A549 (cell line): ENCODE data around the gene C1orf35. TPM values are rescaled to one million over a fixed set of nuclear protein-coding genes. Genes with fewer than 3 reads are reported as not detected.

Experiments used
- ATAC-seq, 2 experiments: fragments of 200-7000 bp in 1 of 2; fragments of >200 bp in 1 of 2; cut with Nextera tagmentation in 1 of 2; cut with Tn5 transposase in 1 of 2; 3 replicates each; pipeline versions ENCODE4 v1.8.0 to v1.9.1; 2018 to 2020; ENCODE audit warnings: mild to moderate bottlenecking in 1 of 2, moderate library complexity in 1 of 2
- CTCF ChIA-PET: fragments of 300-600 bp; sonication (Branson Sonifier 250); formaldehyde crosslinking; extraction: SDS; loops from one replicate; lab custom pipeline; 2021; ENCODE audit warnings: antibody characterized with exemption, inconsistent platforms; lab: Yijun Ruan, JAX
- POLR2A ChIA-PET: fragments of 350-600 bp; formaldehyde crosslinking; extraction: SDS; loops from one replicate; lab custom pipeline; 2021; ENCODE audit warnings: antibody characterized with exemption, inconsistent platforms; lab: Yijun Ruan, JAX
- DNase-seq, 2 experiments: peaks; one replicate each; pipeline versions ENCODE4 v3.0.0 to v3.0.0-alpha.2; 2011 to 2016; ENCODE audit warnings: low read depth in 1 of 2, low spot score in 1 of 2
- FAIRE-seq: peaks from 2 replicates; lab custom pipeline; 2011; peaks lifted over from hg19 to GRCh38; lab: Jason Lieb, UNC
- H3K27ac ChIP-seq, 2 experiments: fragments of >200 bp; sonication (Bioruptor Twin); formaldehyde crosslinking; 3 replicates each; pipeline ENCODE4 v1.5.1; 2016 to 2017
- H3K4me1 ChIP-seq: fragments of >200 bp; sonication (Bioruptor Twin); formaldehyde crosslinking; 3 replicates; pipeline ENCODE4 v1.6.1; 2016
- H3K4me2 ChIP-seq: fragments of >200 bp; sonication (Bioruptor Twin); formaldehyde crosslinking; 3 replicates; pipeline ENCODE4 v1.6.1; 2016
- H3K4me3 ChIP-seq: fragments of >200 bp; sonication (Bioruptor Twin); formaldehyde crosslinking; 3 replicates; pipeline ENCODE4 v1.5.1; 2016
- H3K9me3 ChIP-seq: fragments of >200 bp; sonication (Bioruptor Twin); formaldehyde crosslinking; 3 replicates; pipeline ENCODE4 v1.6.1; 2016
- BCL3 ChIP-seq: fragments of >200 bp; sonication (Bioruptor Twin); formaldehyde crosslinking; IDR thresholded peaks from 3 replicates; pipeline ENCODE4 v1.6.1; 2016
- BHLHE40 ChIP-seq: IDR thresholded peaks from 2 replicates; pipeline ENCODE4 v1.6.1; 2012; ENCODE audit warnings: low read depth, low read length, inconsistent platforms
- CBX2 ChIP-seq: fragments of 200-600 bp; sonication (generic); IDR thresholded peaks from 2 replicates; pipeline ENCODE4 v1.6.1; 2016; ENCODE audit warnings: low read depth, mild to moderate bottlenecking, borderline replicate concordance
- CBX8 ChIP-seq: fragments of 200-600 bp; sonication (generic); IDR thresholded peaks from 2 replicates; pipeline ENCODE4 v1.6.1; 2016
- CEBPB ChIP-seq, 2 experiments: fragments of >200 bp in 1 of 2; sonication (Bioruptor Twin) in 1 of 2; formaldehyde crosslinking in 1 of 2; IDR thresholded peaks; 2 replicates each; pipeline ENCODE4 v1.6.1; 2012 to 2016
- CHD2 ChIP-seq: fragments of 150-350 bp; IDR thresholded peaks from 2 replicates; pipeline ENCODE4 v1.6.1; 2014; ENCODE audit warnings: low read length; ENCODE audit not compliant: partially characterized antibody
- CHD4 ChIP-seq: fragments of 200-600 bp; sonication (generic); IDR thresholded peaks from 2 replicates; pipeline ENCODE4 v1.6.1; 2016; ENCODE audit warnings: antibody characterized with exemption, mild to moderate bottlenecking, borderline replicate concordance
- EHF ChIP-seq: fragments of 250-450 bp; sonication (Bioruptor Pico); IDR thresholded peaks from 2 replicates; pipeline ENCODE4 v1.5.0; 2020; ENCODE audit warnings: mild to moderate bottlenecking
- FOSB ChIP-seq: fragments of 250-450 bp; sonication (Bioruptor Pico); IDR thresholded peaks from 2 replicates; pipeline ENCODE4 v1.5.0; 2020; ENCODE audit warnings: mild to moderate bottlenecking, moderate library complexity
- HEYL ChIP-seq: fragments of 250-450 bp; sonication (Bioruptor Pico); IDR thresholded peaks from 2 replicates; pipeline ENCODE4 v1.8.0; 2021; ENCODE audit warnings: mild to moderate bottlenecking, moderate library complexity
- HOXB5 ChIP-seq: fragments of 250-450 bp; sonication (Bioruptor Pico); IDR thresholded peaks from 2 replicates; pipeline ENCODE4 v1.5.0; 2020; ENCODE audit warnings: mild to moderate bottlenecking, moderate library complexity
- KDM1A ChIP-seq: fragments of 200-600 bp; sonication (generic); IDR thresholded peaks from 2 replicates; pipeline ENCODE4 v1.6.1; 2016; ENCODE audit warnings: low read depth, mild to moderate bottlenecking
- KDM5A ChIP-seq: fragments of 200-600 bp; sonication (generic); IDR thresholded peaks from 2 replicates; pipeline ENCODE4 v1.6.1; 2016; ENCODE audit warnings: antibody characterized with exemption, mild to moderate bottlenecking
- MAFK ChIP-seq: fragments of 450-650 bp; IDR thresholded peaks from 2 replicates; pipeline ENCODE4 v1.6.1; 2014; ENCODE audit not compliant: partially characterized antibody
- MAZ ChIP-seq: fragments of 150-350 bp; IDR thresholded peaks from 2 replicates; pipeline ENCODE4 v1.6.1; 2014; ENCODE audit warnings: antibody characterized with exemption, low read depth, low read length, borderline replicate concordance
- PHF8 ChIP-seq: fragments of 200-600 bp; sonication (generic); IDR thresholded peaks from 2 replicates; pipeline ENCODE4 v1.6.1; 2016; ENCODE audit warnings: low read depth, mild to moderate bottlenecking, antibody characterized with exemption, moderate library complexity, borderline replicate concordance
- RAD21 ChIP-seq, 2 experiments: fragments of >200 bp in 1 of 2; sonication (Bioruptor Twin) in 1 of 2; formaldehyde crosslinking in 1 of 2; IDR thresholded peaks in 1 of 2; conservative IDR thresholded peaks in 1 of 2; 2 replicates in 1 of 2; 3 replicates in 1 of 2; pipeline ENCODE4 v1.6.1; 2012 to 2018; ENCODE audit warnings: inconsistent platforms in 1 of 2
- RARB ChIP-seq: fragments of 250-450 bp; sonication (Bioruptor Pico); IDR thresholded peaks from 2 replicates; pipeline ENCODE4 v1.8.0; 2021; ENCODE audit warnings: mild to moderate bottlenecking, moderate library complexity
- REST ChIP-seq: fragments of 200-600 bp; sonication (generic); IDR thresholded peaks from 2 replicates; pipeline ENCODE4 v1.6.1; 2016; ENCODE audit warnings: antibody characterized with exemption, mild to moderate bottlenecking, moderate library complexity
- RFX5 ChIP-seq: fragments of 450-650 bp; IDR thresholded peaks from 2 replicates; pipeline ENCODE4 v1.7.1; 2014; ENCODE audit warnings: antibody characterized with exemption, mild to moderate bottlenecking, moderate library complexity
- SMC3 ChIP-seq: fragments of >200 bp; sonication (Bioruptor Twin); formaldehyde crosslinking; IDR thresholded peaks from 3 replicates; pipeline ENCODE4 v1.6.1; 2018; ENCODE audit warnings: inconsistent platforms
- TP53 ChIP-seq: fragments of 250-450 bp; sonication (Bioruptor Pico); IDR thresholded peaks from 2 replicates; pipeline ENCODE4 v1.5.0; 2021; ENCODE audit warnings: mild to moderate bottlenecking, moderate library complexity
- ZC3H11A ChIP-seq: fragments of 450-650 bp; IDR thresholded peaks from 2 replicates; pipeline ENCODE4 v1.6.1; 2014; ENCODE audit warnings: antibody characterized with exemption, mild to moderate bottlenecking
- ZFP36 ChIP-seq: fragments of 450-650 bp; IDR thresholded peaks from 2 replicates; pipeline ENCODE4 v1.6.1; 2014; ENCODE audit warnings: borderline replicate concordance; ENCODE audit not compliant: partially characterized antibody
- ZNF302 ChIP-seq: fragments of 250-450 bp; sonication (Bioruptor Pico); IDR thresholded peaks from 2 replicates; pipeline ENCODE4 v1.9.0; 2021; ENCODE audit warnings: inconsistent platforms, mild to moderate bottlenecking, moderate library complexity
- ZSCAN20 ChIP-seq: fragments of 250-450 bp; sonication (Bioruptor Pico); IDR thresholded peaks from 2 replicates; pipeline ENCODE4 v1.8.0; 2022; ENCODE audit warnings: mild to moderate bottlenecking, moderate library complexity
- WGBS: methylation state at CpG from one replicate; pipeline ENCODE4 v1.1.6; 2017; ENCODE audit errors: missing lambda C conversion rate; 5-methylcytosine and 5-hydroxymethylcytosine counted together
- polyA plus RNA-seq, 4 experiments: library from polyadenylated mRNA; depleted of rRNA in 3 of 4; stranded (reverse); fragments of >200 nt; fragmentation: RNase III in 1 of 4; extraction: RNeasy Plus Mini Kit Qiagen cat#74134 plus additional on column Dnase treatment in 1 of 4; gene quantifications; 2 replicates in 3 of 4; 3 replicates in 1 of 4; pipeline ENCODE4 v1.2.3, GENCODE V29; 2011 to 2017
- TF ChIP-seq, protein P1 (sequence below): fragments of 250-450 bp; sonication (Bioruptor Pico); IDR thresholded peaks from 2 replicates; pipeline ENCODE4 v1.5.0; 2020; ENCODE audit warnings: low read depth, mild to moderate bottlenecking, moderate library complexity

The C1orf35 gene
- polyA plus RNA-seq, 2 of the 4 experiments (the other 2 are of a cell fraction): 9.8 to 28.9 TPM

DNA sequence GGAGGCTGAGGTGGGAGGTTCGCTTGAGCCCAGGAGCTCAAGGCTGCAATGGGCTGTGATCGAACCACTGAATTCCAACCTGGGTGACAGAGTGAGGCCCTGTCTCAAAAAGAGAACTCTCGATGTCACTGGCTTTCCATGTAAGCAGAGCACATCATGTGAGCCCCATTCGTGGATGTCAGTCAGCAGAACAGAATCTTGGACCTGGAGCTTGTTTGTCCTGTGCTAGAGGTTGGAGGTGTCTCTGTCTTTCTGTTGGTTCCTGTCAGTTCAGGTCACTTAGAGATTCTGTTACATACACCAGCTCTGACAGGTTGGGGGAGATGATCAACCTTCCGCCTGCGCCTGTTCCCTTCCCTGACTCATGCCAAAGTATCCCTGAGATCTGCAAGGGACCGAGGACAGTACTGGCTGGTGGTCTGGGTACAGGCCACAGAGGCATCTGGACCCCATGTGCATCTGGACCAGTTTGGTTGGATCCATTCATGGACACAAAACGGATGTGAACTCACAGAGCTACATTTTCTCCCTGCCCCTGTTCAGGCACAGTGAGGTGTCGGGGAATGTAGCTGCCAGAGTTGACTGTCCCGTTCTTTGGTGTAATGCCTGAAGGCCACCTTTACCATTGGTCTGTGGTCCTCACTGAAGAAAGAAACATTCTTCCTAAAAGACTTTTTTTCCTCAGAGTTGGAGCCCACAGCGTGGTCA lies 10.6 kb downstream of the C1orf35 start:
- 97% methylated on average over 11 of the region's 11 CpGs for WGBS
- POLR2A ChIA-PET: no interaction called here
- CTCF ChIA-PET: interaction anchor here (0.9 to 3.1 kb wide), 8 partner anchors 8 to 611 kb away, joined by 3 to 18 read pairs (median 4); partner anchors contain the start of gene MRPL55

DNA sequence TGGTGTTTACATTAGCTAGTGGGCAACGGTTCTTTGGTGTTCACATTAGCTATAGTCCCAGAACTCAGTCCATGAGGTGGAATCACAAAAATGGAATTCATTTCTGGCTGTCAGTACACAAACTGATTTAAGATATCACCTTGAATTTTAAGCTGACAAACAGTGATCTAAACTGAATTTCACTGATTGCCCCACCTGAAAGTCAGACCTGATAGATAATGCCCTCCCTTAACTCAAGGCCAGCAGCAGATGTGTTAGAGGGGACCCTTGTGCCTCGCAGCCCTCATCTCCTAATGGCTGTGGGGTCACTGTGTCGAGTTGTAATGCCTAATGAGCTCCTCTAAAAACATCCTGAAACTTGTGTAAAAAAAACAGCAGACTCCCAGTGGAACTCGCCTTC lies 12.0 kb downstream of the C1orf35 start:
- POLR2A ChIA-PET: interaction anchor here (0.8 to 1.4 kb wide), 2 partner anchors 9 to 15 kb away, joined by 3 to 9 read pairs; partner anchors contain the start of gene ARF1
- 89% methylated on average over 4 of the region's 4 CpGs for WGBS
- H3K27ac ChIP-seq: no peak overlapping the region
- no peak for DNase-seq
- no peak for ATAC-seq
- H3K4me1 ChIP-seq: peaks cover 45% of the 10 kb centered on the region
- H3K4me2 ChIP-seq: no peak overlapping the region
- peaks cover 28% of the 10 kb centered on the region for H3K9me3 ChIP-seq
- no peak overlapping the region for H3K4me3 ChIP-seq
- no peak for FAIRE-seq
- CTCF ChIA-PET: interaction anchor here (1.1 to 3.1 kb wide), 5 partner anchors 9 to 610 kb away, joined by 3 to 18 read pairs (median 3); no protein-coding TSS in a partner anchor
- no peak for TF ChIP-seq TP53
- TF ChIP-seq CEBPB (IDR thresholded peaks at IDR 0.05): no peak
- TF ChIP-seq HEYL (CRISPR knock-in tag): no peak
- no peak for TF ChIP-seq CHD4
- no peak for TF ChIP-seq SMC3
- no peak for TF ChIP-seq RFX5
- no peak for TF ChIP-seq MAFK
- TF ChIP-seq ZSCAN20 (CRISPR knock-in tag): no peak
- TF ChIP-seq, all 56 proteins: peak for 0

More for the DNA sequence above, 10.6 kb downstream of the C1orf35 start:
- Histone ChIP-seq H3K4me2 (no peak overlapping the region), H3K4me3 (no peak overlapping the region), H3K9me3 (peaks cover 28% of the 10 kb centered on the region), H3K27ac (no peak overlapping the region), H3K4me1 (peaks cover 32% of the 10 kb centered on the region)
- ATAC-seq: no peak
- TF ChIP-seq HEYL (CRISPR knock-in tag) (no peak), CEBPB (IDR thresholded peaks at IDR 0.05) (no peak), MAZ (no peak), PHF8 (no peak), SMC3 (no peak), CHD2 (no peak), KDM5A (no peak), KDM1A (no peak), ZNF302 (CRISPR knock-in tag) (no peak)
- no peak for FAIRE-seq
- no peak for DNase-seq

GRCh38 chr1:228090613-228091081 lies 12.5 kb downstream of the C1orf35 start:
- peaks cover 49% of the 10 kb centered on the region for H3K4me1 ChIP-seq
- FAIRE-seq: no peak
- POLR2A ChIA-PET: interaction anchor here (0.8 to 1.4 kb wide), 2 partner anchors 8 to 16 kb away, joined by 3 to 9 read pairs; partner anchors contain the start of gene ARF1
- DNase-seq: no peak
- H3K9me3 ChIP-seq: peaks cover 28% of the 10 kb centered on the region
- whole genome bisulfite sequencing: 59% methylated on average over 2 of the region's 2 CpGs
- no peak for TF ChIP-seq BCL3
- TF ChIP-seq CBX2: no peak
- no peak for TF ChIP-seq RAD21 (conservative IDR thresholded peaks at IDR 0.05 in 1 of 2, IDR thresholded peaks at IDR 0.05 in 1 of 2)
- no peak for TF ChIP-seq PHF8
- TF ChIP-seq RARB (CRISPR knock-in tag): no peak
- TF ChIP-seq CBX8: no peak
- TF ChIP-seq BHLHE40: no peak
- TF ChIP-seq REST: no peak
- TF ChIP-seq ZFP36: no peak
- TF ChIP-seq EHF: no peak
- no peak for TF ChIP-seq ZC3H11A
- TF ChIP-seq, protein P1, sequence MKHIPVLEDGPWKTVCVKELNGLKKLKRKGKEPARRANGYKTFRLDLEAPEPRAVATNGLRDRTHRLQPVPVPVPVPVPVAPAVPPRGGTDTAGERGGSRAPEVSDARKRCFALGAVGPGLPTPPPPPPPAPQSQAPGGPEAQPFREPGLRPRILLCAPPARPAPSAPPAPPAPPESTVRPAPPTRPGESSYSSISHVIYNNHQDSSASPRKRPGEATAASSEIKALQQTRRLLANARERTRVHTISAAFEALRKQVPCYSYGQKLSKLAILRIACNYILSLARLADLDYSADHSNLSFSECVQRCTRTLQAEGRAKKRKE (CRISPR knock-in tag): no peak
- no peak for TF ChIP-seq HOXB5 (CRISPR knock-in tag)
- TF ChIP-seq TP53: no peak
- no peak for TF ChIP-seq FOSB (CRISPR knock-in tag)
- TF ChIP-seq, all 56 proteins: peak for 0
- CTCF ChIA-PET: interaction anchor here (1.1 to 3.1 kb wide), 2 partner anchors 15 to 91 kb away, joined by 3 to 18 read pairs; no protein-coding TSS in a partner anchor
- no peak overlapping the region for H3K4me2 ChIP-seq
- no peak overlapping the region for H3K4me3 ChIP-seq
- no peak overlapping the region for H3K27ac ChIP-seq
- peak; percentile 22 to 25; a peak in 3 of 6 replicates for ATAC-seq
